Upper lobe of left lung (tissue), 6 donors: Measurements from ENCODE around the gene FHIT. TPM values are rescaled to one million over a fixed set of nuclear protein-coding genes. Genes with fewer than 3 reads are reported as not detected.

Experiments
- ATAC-seq, 2 donors: fragments of 200-7000 bp; cut with Tn5 transposase; one replicate each; pipeline ENCODE4 v1.9.1; 2022; ENCODE audit warnings: mild to moderate bottlenecking in 2 of 2, moderate library complexity in 2 of 2; ENCODE audit not compliant: low FRiP score in 2 of 2
- DNase-seq, 2 donors: peaks; one replicate each; pipeline ENCODE4 v3.0.0-alpha.2; 2019 to 2020
- H3K27ac ChIP-seq, 4 donors: fragments of 200-600 bp; sonication (generic); one replicate each; pipeline ENCODE4 v1.5.1; 2016 to 2019
- H3K27me3 ChIP-seq, 4 donors: fragments of 200-600 bp; sonication (generic); one replicate each; pipeline ENCODE4 v1.5.1; 2017 to 2019
- H3K36me3 ChIP-seq, 4 donors: fragments of 200-600 bp; sonication (generic); one replicate each; pipeline ENCODE4 v1.5.1; 2016 to 2019
- H3K4me1 ChIP-seq, 4 donors: fragments of 200-600 bp; sonication (generic); one replicate each; pipeline ENCODE4 v1.5.1; 2018 to 2019
- H3K4me3 ChIP-seq, 4 donors: fragments of 200-600 bp; sonication (generic); one replicate each; pipeline ENCODE4 v1.5.1; 2017 to 2019; ENCODE audit warnings: mild to moderate bottlenecking in 2 of 4, moderate library complexity in 1 of 4
- H3K9me3 ChIP-seq, 4 donors: fragments of 200-600 bp; sonication (generic); one replicate each; pipeline ENCODE4 v1.5.1; 2018 to 2019
- CTCF ChIP-seq, 6 experiments: fragments of 450-650 bp in 4 of 6; fragments of 200-600 bp in 2 of 6; sonication (generic) in 2 of 6; IDR thresholded peaks; one replicate each; pipeline ENCODE4 v1.5.1; 2016 to 2019; ENCODE audit warnings: antibody characterized with exemption in 6 of 6
- EP300 ChIP-seq, 4 donors: sonication (generic); formaldehyde crosslinking; IDR thresholded peaks; one replicate each; pipeline ENCODE4 v1.5.1; 2017; ENCODE audit warnings: antibody characterized with exemption in 4 of 4, control low read depth in 2 of 4
- POLR2A ChIP-seq, 4 donors: fragments of 450-650 bp; IDR thresholded peaks; one replicate each; pipeline ENCODE4 v1.5.1; 2016 to 2017; ENCODE audit warnings: antibody characterized with exemption in 4 of 4, mild to moderate bottlenecking in 2 of 4
- POLR2AphosphoS5 ChIP-seq, 2 donors: sonication (generic); formaldehyde crosslinking; IDR thresholded peaks; one replicate each; pipeline ENCODE4 v1.5.1; 2017; ENCODE audit warnings: antibody characterized with exemption in 2 of 2
- WGBS, 2 donors: methylation state at CpG; one replicate each; pipeline ENCODE4 v1.1.5; 2017 to 2018; 5-methylcytosine and 5-hydroxymethylcytosine counted together
- total RNA-seq, 6 donors: library from RNA; depleted of rRNA in 4 of 6; stranded (reverse); fragments of >200 nt in 4 of 6; gene quantifications; one replicate each; pipeline versions ENCODE4 v1.1.0 to v1.2.1, GENCODE V29; 2016 to 2021
- donor health status: DM: no; HTN: no; CAD: no; lungs with moderate emphysema.
- donor health status: DM: no; HTN: yes; CAD: no; lungs with severe emphysema.

Gene FHIT
- total RNA-seq, 6 donors from 2014 or later, result 6.8 to 56.6 (median 11.1) TPM

- no peak for DNase-seq
- no peak overlapping the region for H3K27ac ChIP-seq
- H3K9me3 ChIP-seq, result no peaks in the 10 kb centered on the region
- no peaks in the 10 kb centered on the region for H3K36me3 ChIP-seq
- 81 to 85% methylated on average over 3 of the region's 3 CpGs for WGBS, 2 donors
- TF ChIP-seq EP300 (IDR thresholded peaks at IDR 0.05), result no peak
- TF ChIP-seq CTCF (IDR thresholded peaks at IDR 0.05), result no peak
- no peak for TF ChIP-seq POLR2A (IDR thresholded peaks at IDR 0.05)
- TF ChIP-seq POLR2AphosphoS5 (IDR thresholded peaks at IDR 0.05), result no peak
- H3K4me3 ChIP-seq, result no peak overlapping the region
- no peaks in the 10 kb centered on the region for H3K27me3 ChIP-seq
- no peak for ATAC-seq
- no peaks in the 10 kb centered on the region for H3K4me1 ChIP-seq
Measured at GRCh38 chr3:60217156-60217911, 1033.9 kb downstream of the FHIT start.

- ATAC-seq (no peak), DNase-seq (no peak)
- TF ChIP-seq POLR2AphosphoS5 (IDR thresholded peaks at IDR 0.05), result no peak
- TF ChIP-seq CTCF (IDR thresholded peaks at IDR 0.05), result no peak
- TF ChIP-seq POLR2A (IDR thresholded peaks at IDR 0.05), result no peak
- no peak for TF ChIP-seq EP300 (IDR thresholded peaks at IDR 0.05)
- Histone ChIP-seq H3K27me3 (no peaks in the 10 kb centered on the region), H3K36me3 (no peaks in the 10 kb centered on the region), H3K9me3 (no peaks in the 10 kb centered on the region), H3K4me1 (no peaks in the 10 kb centered on the region), H3K4me3 (no peak overlapping the region), H3K27ac (no peak overlapping the region)
- 73% methylated on average over 2 of the region's 2 CpGs for WGBS, 2 donors
Measured at GRCh38 chr3:60216462-60217075, 1034.7 kb downstream of the FHIT start.

GRCh38 chr3:60215946-60216345 lies 1035.3 kb downstream of the FHIT start:
- no peaks in the 10 kb centered on the region for H3K36me3 ChIP-seq
- 85 to 88% methylated on average over 1 of the region's 1 CpG for WGBS, 2 donors
- TF ChIP-seq POLR2AphosphoS5 (IDR thresholded peaks at IDR 0.05), result no peak
- TF ChIP-seq CTCF (IDR thresholded peaks at IDR 0.05), result no peak
- no peak for TF ChIP-seq POLR2A (IDR thresholded peaks at IDR 0.05)
- TF ChIP-seq EP300 (IDR thresholded peaks at IDR 0.05), result no peak
- H3K27me3 ChIP-seq, result no peaks in the 10 kb centered on the region
- no peak for ATAC-seq
- H3K9me3 ChIP-seq, result no peaks in the 10 kb centered on the region
- no peaks in the 10 kb centered on the region for H3K4me1 ChIP-seq
- no peak overlapping the region for H3K27ac ChIP-seq
- H3K4me3 ChIP-seq, result no peak overlapping the region
- DNase-seq, result no peak

GRCh38 chr3:60207905-60208304 lies 1043.3 kb downstream of the FHIT start:
- Histone ChIP-seq H3K4me1 (no peaks in the 10 kb centered on the region), H3K4me3 (no peak overlapping the region), H3K9me3 (no peaks in the 10 kb centered on the region), H3K36me3 (no peaks in the 10 kb centered on the region), H3K27ac (no peak overlapping the region), H3K27me3 (no peaks in the 10 kb centered on the region)
- 71 to 73% methylated on average over 2 of the region's 2 CpGs for WGBS, 2 donors
- TF ChIP-seq EP300 (IDR thresholded peaks at IDR 0.05) (no peak), CTCF (IDR thresholded peaks at IDR 0.05) (no peak), POLR2A (IDR thresholded peaks at IDR 0.05) (no peak), POLR2AphosphoS5 (IDR thresholded peaks at IDR 0.05) (no peak)
- DNase-seq (no peak), ATAC-seq (no peak)
